Measurements from ENCODE around the gene TIMP1.

The TIMP1 gene

DNA sequence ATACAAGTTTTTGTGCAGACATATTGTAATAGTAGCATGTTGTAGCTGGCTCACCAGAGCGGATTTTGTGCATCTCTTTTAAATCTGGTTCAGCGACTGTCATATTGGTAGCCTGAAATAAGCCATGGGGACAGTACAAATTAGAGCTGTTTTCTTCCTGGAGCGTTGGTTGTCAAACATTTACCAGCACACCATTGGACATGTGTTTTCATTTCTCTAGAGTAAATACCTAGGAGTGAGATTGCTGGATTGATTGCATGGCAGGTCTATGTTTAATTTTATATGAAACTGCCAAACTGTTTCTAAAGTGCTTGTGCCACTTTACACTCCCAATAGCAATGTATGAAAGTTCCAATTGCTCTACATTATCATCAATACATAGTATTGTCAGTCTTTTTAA is 23.8 kb upstream of the TIMP1 start:
- no peaks in the 10 kb centered on the region for H3K9me3 ChIP-seq (ENCODE audit: severe bottlenecking)
- H3K27ac ChIP-seq = no peak overlapping the region
- DNase-seq = no peak
- TF ChIP-seq, protein P1, sequence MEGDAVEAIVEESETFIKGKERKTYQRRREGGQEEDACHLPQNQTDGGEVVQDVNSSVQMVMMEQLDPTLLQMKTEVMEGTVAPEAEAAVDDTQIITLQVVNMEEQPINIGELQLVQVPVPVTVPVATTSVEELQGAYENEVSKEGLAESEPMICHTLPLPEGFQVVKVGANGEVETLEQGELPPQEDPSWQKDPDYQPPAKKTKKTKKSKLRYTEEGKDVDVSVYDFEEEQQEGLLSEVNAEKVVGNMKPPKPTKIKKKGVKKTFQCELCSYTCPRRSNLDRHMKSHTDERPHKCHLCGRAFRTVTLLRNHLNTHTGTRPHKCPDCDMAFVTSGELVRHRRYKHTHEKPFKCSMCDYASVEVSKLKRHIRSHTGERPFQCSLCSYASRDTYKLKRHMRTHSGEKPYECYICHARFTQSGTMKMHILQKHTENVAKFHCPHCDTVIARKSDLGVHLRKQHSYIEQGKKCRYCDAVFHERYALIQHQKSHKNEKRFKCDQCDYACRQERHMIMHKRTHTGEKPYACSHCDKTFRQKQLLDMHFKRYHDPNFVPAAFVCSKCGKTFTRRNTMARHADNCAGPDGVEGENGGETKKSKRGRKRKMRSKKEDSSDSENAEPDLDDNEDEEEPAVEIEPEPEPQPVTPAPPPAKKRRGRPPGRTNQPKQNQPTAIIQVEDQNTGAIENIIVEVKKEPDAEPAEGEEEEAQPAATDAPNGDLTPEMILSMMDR (IDR thresholded peaks at IDR 0.05; ENCODE audit: low read depth, low read length) = no peak
- H3K4me3 ChIP-seq (ENCODE audit: low read depth, low read length) = no peak overlapping the region
- no peaks in the 10 kb centered on the region; the same call in 1 of the 2 replicates for H3K36me3 ChIP-seq
- peaks cover 18% of the 10 kb centered on the region for H3K27me3 ChIP-seq (ENCODE audit: insufficient read depth, low read depth, severe bottlenecking)

DNA sequence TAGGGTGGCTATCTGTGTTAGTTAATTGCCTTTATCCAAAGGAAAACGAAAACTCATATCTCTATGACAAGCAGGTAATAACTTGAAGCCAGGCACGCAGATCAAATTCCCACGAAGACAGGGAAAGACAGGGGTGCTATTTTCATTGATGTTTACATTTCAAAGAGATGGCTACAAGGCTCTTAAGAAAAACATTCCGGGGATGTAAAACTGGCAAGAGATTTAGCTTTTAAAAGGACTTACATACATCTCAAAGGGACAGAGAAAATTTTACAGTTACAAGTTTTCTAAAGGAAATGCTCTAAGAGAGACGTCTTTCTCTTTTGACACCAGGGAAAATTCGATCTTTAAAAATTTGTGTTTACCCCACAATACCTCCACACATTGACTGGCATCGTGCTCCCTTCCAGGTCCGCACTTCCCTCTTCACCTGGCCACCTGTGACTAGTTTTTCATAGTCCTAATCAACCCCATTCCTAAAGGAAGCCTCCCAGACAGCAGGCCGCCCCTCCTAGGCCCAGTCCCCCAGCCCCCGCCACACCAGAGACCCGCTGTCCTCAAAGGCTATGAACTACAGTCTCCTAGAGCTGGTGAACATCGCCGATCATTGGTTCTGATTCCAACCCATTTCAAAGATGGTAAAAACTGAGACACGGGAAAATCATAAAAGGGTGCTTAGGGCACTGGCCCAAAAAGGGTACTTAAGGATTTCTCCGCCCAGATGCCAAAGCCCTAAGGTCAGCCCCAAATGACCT is 21.9 kb upstream of the TIMP1 start:
- H3K9me3 ChIP-seq (ENCODE audit: severe bottlenecking) = no peaks in the 10 kb centered on the region
- TF ChIP-seq, protein P1 (IDR thresholded peaks at IDR 0.05; ENCODE audit: low read depth, low read length) = no peak
- no peaks in the 10 kb centered on the region; the same call in 1 of the 2 replicates for H3K36me3 ChIP-seq
- no peak for DNase-seq
- H3K27ac ChIP-seq = no peak overlapping the region
- H3K4me3 ChIP-seq (ENCODE audit: low read depth, low read length) = no peak overlapping the region
- peaks cover 17% of the 10 kb centered on the region for H3K27me3 ChIP-seq (ENCODE audit: insufficient read depth, low read depth, severe bottlenecking)

- H3K36me3 ChIP-seq = no peaks in the 10 kb centered on the region; the same call in 1 of the 2 replicates
- DNase-seq = peak; percentile 97
- peak within 1 kb of the TSS; percentile 42 for H3K4me3 ChIP-seq (ENCODE audit: low read depth, low read length)
- H3K27ac ChIP-seq = peak within 1 kb of the TSS; percentile 82
- TF ChIP-seq, protein P1 (IDR thresholded peaks at IDR 0.05; ENCODE audit: low read depth, low read length) = no peak
- H3K27me3 ChIP-seq (ENCODE audit: insufficient read depth, low read depth, severe bottlenecking) = peaks cover 11% of the 10 kb centered on the region
- no peaks in the 10 kb centered on the region for H3K9me3 ChIP-seq (ENCODE audit: severe bottlenecking)
These were observed 21.1 kb upstream of the TIMP1 start, which contains the start of gene ARAF for GRCh38 chrX:47560934-47561658. ARAF (plus strand) TSS chrX:47561205; CDS start chrX:47562968, 1,763 bp downstream.

GRCh38 chrX:47561659-47562151 is 20.5 kb upstream of the TIMP1 start:
- TF ChIP-seq, protein P1 (IDR thresholded peaks at IDR 0.05; ENCODE audit: low read depth, low read length) = no peak
- Histone ChIP-seq H3K27me3 (ENCODE audit: insufficient read depth, low read depth, severe bottlenecking) (peaks cover 11% of the 10 kb centered on the region), H3K4me3 (ENCODE audit: low read depth, low read length) (peak overlapping the region; percentile 42), H3K36me3 (no peaks in the 10 kb centered on the region; the same call in 1 of the 2 replicates), H3K27ac (peak overlapping the region; percentile 82), H3K9me3 (ENCODE audit: severe bottlenecking) (no peaks in the 10 kb centered on the region)
- DNase-seq = no peak

DNA sequence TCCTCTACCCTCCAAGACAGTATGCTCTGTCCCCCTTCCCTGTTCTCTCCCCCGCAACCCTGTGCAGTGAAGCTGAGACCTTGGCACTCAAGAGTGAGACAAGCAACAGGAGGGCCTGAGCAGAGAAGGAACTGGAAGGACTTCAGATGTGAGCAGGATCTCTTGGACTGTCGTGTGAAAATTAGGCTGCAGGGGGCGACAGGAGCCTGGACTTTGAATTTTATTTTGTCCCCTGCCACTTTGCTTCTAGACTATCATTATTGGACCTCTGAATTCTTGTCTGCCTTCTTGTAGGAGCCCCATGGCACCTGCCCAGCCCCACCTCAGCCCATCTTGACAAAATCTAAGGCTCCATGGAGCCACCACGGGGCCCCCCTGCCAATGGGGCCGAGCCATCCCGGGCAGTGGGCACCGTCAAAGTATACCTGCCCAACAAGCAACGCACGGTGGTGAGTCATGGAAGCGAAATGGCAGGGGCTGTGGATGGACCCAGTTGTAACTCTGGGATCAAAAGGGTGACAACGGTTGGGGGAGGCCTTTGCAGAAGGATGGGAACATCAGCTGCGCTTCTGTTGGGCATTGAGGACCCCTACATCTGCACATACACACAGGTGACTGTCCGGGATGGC is 19.5 kb upstream of the TIMP1 start:
- DNase-seq = no peak
- H3K9me3 ChIP-seq (ENCODE audit: severe bottlenecking) = no peaks in the 10 kb centered on the region
- H3K27me3 ChIP-seq (ENCODE audit: insufficient read depth, low read depth, severe bottlenecking) = peaks cover 11% of the 10 kb centered on the region
- no peak overlapping the region for H3K4me3 ChIP-seq (ENCODE audit: low read depth, low read length)
- no peaks in the 10 kb centered on the region; the same call in 1 of the 2 replicates for H3K36me3 ChIP-seq
- TF ChIP-seq, protein P1 (IDR thresholded peaks at IDR 0.05; ENCODE audit: low read depth, low read length) = peak; percentile 44
- no peak overlapping the region for H3K27ac ChIP-seq
